ENCODE data around the gene BUD13. TPM values are rescaled to one million over a fixed set of nuclear protein-coding genes. Genes with fewer than 3 reads are reported as not detected.

Gene BUD13
- total RNA-seq, 1 experiment from 2014 or later = 10.4 TPM

GRCh38 chr11:116777056-116777455 is 4.3 kb upstream of the BUD13 start:
- Mint-ChIP-seq H3K36me3 (ENCODE audit: insufficient read depth, unreplicated experiment) (peaks cover 43% of the 10 kb centered on the region), H3K9me3 (ENCODE audit: low read depth, unreplicated experiment) (no peaks in the 10 kb centered on the region), H3K4me1 (ENCODE audit: low read depth, unreplicated experiment) (no peaks in the 10 kb centered on the region), H3K27ac (ENCODE audit: unreplicated experiment) (no peak overlapping the region), H3K27me3 (ENCODE audit: unreplicated experiment) (no peaks in the 10 kb centered on the region), H3K4me3 (ENCODE audit: low read depth, unreplicated experiment) (no peak overlapping the region)
- no peak for DNase-seq
- intact Hi-C loops (cut with micrococcal nuclease; ENCODE audit: unreplicated experiment) = no loop called here
- CTCF ChIA-PET = no interaction called here
- no peak for TF ChIP-seq CTCF (IDR thresholded peaks at IDR 0.05; ENCODE audit: unreplicated experiment)
- no TSS peak for BruUV-seq (replicated peaks)

- CTCF ChIA-PET = interaction anchor here (0.9 kb wide), 1 partner anchor 11 kb away, joined by 3 read pairs; the partner anchor contains the start of gene ZPR1
These were observed 3.8 kb upstream of the BUD13 start for GRCh38 chr11:116776522-116776984.

DNA sequence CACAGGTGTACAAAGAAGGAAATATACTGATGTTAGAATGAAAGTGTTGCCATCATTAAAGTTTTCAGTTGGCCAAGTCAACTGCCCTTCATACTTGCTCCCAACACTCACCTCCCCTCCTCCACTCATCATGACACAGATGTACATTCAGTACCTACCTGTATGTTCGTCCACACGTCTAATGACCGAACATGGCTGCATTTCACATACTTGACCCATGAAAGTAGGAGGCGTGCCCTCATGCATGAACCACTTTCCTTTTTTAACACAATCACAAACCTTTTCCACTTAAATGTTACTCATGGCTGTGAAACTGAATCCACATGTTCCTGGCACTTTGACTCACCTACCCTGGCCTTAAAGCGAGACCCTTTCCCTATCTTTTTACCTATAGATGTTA is 3.2 kb upstream of the BUD13 start:
- no peak for TF ChIP-seq CTCF (IDR thresholded peaks at IDR 0.05; ENCODE audit: unreplicated experiment)
- no peaks in the 10 kb centered on the region for H3K4me1 Mint-ChIP-seq (ENCODE audit: low read depth, unreplicated experiment)
- peaks cover 36% of the 10 kb centered on the region for H3K36me3 Mint-ChIP-seq (ENCODE audit: insufficient read depth, unreplicated experiment)
- H3K27ac Mint-ChIP-seq (ENCODE audit: unreplicated experiment) = no peak overlapping the region
- no peaks in the 10 kb centered on the region for H3K9me3 Mint-ChIP-seq (ENCODE audit: low read depth, unreplicated experiment)
- no peak overlapping the region for H3K4me3 Mint-ChIP-seq (ENCODE audit: low read depth, unreplicated experiment)
- no TSS peak for BruUV-seq (replicated peaks)
- CTCF ChIA-PET = interaction anchor here (0.9 kb wide), 1 partner anchor 12 kb away, joined by 3 read pairs; the partner anchor contains the start of gene ZPR1
- DNase-seq = no peak
- intact Hi-C loops (cut with micrococcal nuclease; ENCODE audit: unreplicated experiment) = no loop called here
- no peaks in the 10 kb centered on the region for H3K27me3 Mint-ChIP-seq (ENCODE audit: unreplicated experiment)

More at GRCh38 chr11:116776522-116776984, 3.8 kb upstream of the BUD13 start:
- Mint-ChIP-seq H3K4me1 (ENCODE audit: low read depth, unreplicated experiment) (no peaks in the 10 kb centered on the region), H3K9me3 (ENCODE audit: low read depth, unreplicated experiment) (no peaks in the 10 kb centered on the region), H3K36me3 (ENCODE audit: insufficient read depth, unreplicated experiment) (peaks cover 40% of the 10 kb centered on the region), H3K4me3 (ENCODE audit: low read depth, unreplicated experiment) (no peak overlapping the region), H3K27me3 (ENCODE audit: unreplicated experiment) (no peaks in the 10 kb centered on the region), H3K27ac (ENCODE audit: unreplicated experiment) (no peak overlapping the region)
- DNase-seq = no peak
- no peak for TF ChIP-seq CTCF (IDR thresholded peaks at IDR 0.05; ENCODE audit: unreplicated experiment)
- BruUV-seq (replicated peaks) = no TSS peak
- intact Hi-C loops (cut with micrococcal nuclease; ENCODE audit: unreplicated experiment) = no loop called here

DNA sequence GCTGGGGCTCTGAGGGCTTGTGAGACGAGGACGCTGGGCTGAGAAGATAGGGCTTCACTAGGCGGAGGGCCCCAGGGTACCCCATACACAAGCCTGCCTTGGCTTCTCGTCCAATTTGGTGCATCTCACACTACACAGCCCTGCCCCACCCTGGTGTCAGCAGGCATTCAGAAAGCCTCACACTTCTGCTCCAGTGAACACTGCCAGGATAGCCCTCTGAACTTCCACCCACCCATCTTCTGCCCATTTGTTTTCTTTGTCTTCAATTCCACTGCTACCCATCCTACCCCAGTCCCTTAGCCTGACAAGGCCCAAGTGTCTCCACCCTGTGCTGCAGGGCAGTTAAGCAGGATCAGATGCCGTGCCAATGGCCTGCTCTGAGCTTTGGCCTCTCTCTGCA is 1.9 kb upstream of the BUD13 start:
- BruUV-seq (replicated peaks) = no TSS peak
- TF ChIP-seq CTCF (IDR thresholded peaks at IDR 0.05; ENCODE audit: unreplicated experiment) = no peak
- Mint-ChIP-seq H3K4me1 (ENCODE audit: low read depth, unreplicated experiment) (no peaks in the 10 kb centered on the region), H3K27ac (ENCODE audit: unreplicated experiment) (no peak overlapping the region), H3K27me3 (ENCODE audit: unreplicated experiment) (no peaks in the 10 kb centered on the region), H3K36me3 (ENCODE audit: insufficient read depth, unreplicated experiment) (peaks cover 36% of the 10 kb centered on the region), H3K4me3 (ENCODE audit: low read depth, unreplicated experiment) (no peak overlapping the region), H3K9me3 (ENCODE audit: low read depth, unreplicated experiment) (no peaks in the 10 kb centered on the region)
- intact Hi-C loops (cut with micrococcal nuclease; ENCODE audit: unreplicated experiment) = no loop called here
- CTCF ChIA-PET = interaction anchor here (0.6 kb wide), 1 partner anchor 279 kb away, joined by 3 read pairs; no protein-coding TSS in a partner anchor
- no peak for DNase-seq
